ENCODE data around the gene VAV2. TPM values are rescaled to one million over a fixed set of nuclear protein-coding genes. Genes with fewer than 3 reads are reported as not detected.

VAV2 gene
- polyA plus RNA-seq, 3 donors from 2014 or later: 0.12 to 0.28 TPM; not detected in 1

Other genes starting within 250 kb of the VAV2 start
- gene BRD3OS, start 33.2 kb upstream of the VAV2 start, polyA plus RNA-seq: 10 to 100 TPM; 13.7 to 14.9 (median 13.8) TPM
- 10 to 100 TPM; 24.2 to 43.4 (median 29.0) TPM for gene BRD3, start 75.7 kb upstream of the VAV2 start, polyA plus RNA-seq
- gene WDR5, start 143.8 kb upstream of the VAV2 start, polyA plus RNA-seq: 10 to 100 TPM; 11.2 to 15.1 (median 14.7) TPM
- not detected for gene RNU6ATAC, start 172.2 kb upstream of the VAV2 start, polyA plus RNA-seq